Fibroblast of lung (primary cell): ENCODE results near the gene NEO1.

Experiments used
- EZH2 ChIP-seq: IDR thresholded peaks from 2 replicates; pipeline ENCODE4 v1.5.1; 2012; ENCODE audit warnings: low read length, control low read depth, mild to moderate bottlenecking; ENCODE audit errors: missing control alignments
- TF ChIP-seq, protein P1 (sequence below), 2 donors: IDR thresholded peaks in 1 of 2; conservative IDR thresholded peaks in 1 of 2; 1 replicate in 1 of 2; 2 replicates in 1 of 2; pipeline ENCODE4 v1.5.1; 2011 to 2012; ENCODE audit warnings: low read length in 2 of 2, control low read depth in 1 of 2, inconsistent platforms in 1 of 2, low read depth in 1 of 2, mild to moderate bottlenecking in 1 of 2

DNA sequence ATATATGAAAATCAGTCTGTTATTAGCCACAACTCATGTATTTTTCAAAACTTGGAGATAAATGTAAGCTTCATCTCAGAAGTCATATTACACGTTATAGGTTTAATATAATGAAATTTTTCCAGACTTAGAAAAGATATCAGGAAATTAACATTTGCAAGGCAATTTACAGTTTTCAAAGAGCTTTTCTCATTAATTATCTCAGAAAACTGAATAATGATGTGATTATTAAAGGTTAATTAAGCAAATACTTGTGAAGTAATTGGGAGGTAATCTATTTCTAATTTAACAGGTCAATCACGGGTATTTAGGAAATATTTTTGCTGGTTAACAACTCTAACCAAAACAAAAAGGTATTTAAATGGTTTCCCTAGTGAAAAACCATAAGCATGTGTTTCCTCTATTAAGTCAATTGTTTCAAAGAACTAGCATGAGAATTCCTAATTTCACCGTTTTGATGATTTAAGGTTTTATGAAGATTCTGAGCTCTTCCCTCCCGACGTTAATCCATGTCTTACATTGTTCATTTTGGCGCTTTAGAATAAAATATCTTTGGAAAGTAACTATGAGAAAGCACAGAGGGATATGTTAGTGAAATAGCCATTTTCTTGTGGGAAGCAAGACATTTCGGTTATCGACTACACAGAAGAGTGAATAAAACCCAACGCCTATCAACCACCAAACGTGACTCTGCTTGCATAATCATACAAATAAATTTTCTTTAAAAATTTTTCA, 1.5 kb upstream of the NEO1 start:
- TF ChIP-seq, protein P1, sequence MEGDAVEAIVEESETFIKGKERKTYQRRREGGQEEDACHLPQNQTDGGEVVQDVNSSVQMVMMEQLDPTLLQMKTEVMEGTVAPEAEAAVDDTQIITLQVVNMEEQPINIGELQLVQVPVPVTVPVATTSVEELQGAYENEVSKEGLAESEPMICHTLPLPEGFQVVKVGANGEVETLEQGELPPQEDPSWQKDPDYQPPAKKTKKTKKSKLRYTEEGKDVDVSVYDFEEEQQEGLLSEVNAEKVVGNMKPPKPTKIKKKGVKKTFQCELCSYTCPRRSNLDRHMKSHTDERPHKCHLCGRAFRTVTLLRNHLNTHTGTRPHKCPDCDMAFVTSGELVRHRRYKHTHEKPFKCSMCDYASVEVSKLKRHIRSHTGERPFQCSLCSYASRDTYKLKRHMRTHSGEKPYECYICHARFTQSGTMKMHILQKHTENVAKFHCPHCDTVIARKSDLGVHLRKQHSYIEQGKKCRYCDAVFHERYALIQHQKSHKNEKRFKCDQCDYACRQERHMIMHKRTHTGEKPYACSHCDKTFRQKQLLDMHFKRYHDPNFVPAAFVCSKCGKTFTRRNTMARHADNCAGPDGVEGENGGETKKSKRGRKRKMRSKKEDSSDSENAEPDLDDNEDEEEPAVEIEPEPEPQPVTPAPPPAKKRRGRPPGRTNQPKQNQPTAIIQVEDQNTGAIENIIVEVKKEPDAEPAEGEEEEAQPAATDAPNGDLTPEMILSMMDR (conservative IDR thresholded peaks at IDR 0.05 in 1 of 2, IDR thresholded peaks at IDR 0.05 in 1 of 2; ENCODE audit: low read depth in 1 of 2, low read length in 2 of 2): no peak
- TF ChIP-seq EZH2: no peak
